ENCODE measurements around the gene RTF2.

- TF ChIP-seq RAD21 (conservative IDR thresholded peaks at IDR 0.05): no peak
- no peak for TF ChIP-seq POLR2AphosphoS5 (IDR thresholded peaks at IDR 0.05)
Measured at GRCh38 chr20:56428410-56428809, 40.0 kb upstream of the RTF2 start.
